Measurements from ENCODE around the gene ABCC8. TPM values are rescaled to one million over a fixed set of nuclear protein-coding genes. Genes with fewer than 3 reads are reported as not detected.
A peak's percentile ranks its signal among the peaks of the same experiment; 100 is the strongest.

Gene ABCC8
- total and polyA plus RNA-seq, 9 of the 15 experiments (the other 6 are each of a cell fraction or from before 2014, with no cell fraction given), result not detected

DNA sequence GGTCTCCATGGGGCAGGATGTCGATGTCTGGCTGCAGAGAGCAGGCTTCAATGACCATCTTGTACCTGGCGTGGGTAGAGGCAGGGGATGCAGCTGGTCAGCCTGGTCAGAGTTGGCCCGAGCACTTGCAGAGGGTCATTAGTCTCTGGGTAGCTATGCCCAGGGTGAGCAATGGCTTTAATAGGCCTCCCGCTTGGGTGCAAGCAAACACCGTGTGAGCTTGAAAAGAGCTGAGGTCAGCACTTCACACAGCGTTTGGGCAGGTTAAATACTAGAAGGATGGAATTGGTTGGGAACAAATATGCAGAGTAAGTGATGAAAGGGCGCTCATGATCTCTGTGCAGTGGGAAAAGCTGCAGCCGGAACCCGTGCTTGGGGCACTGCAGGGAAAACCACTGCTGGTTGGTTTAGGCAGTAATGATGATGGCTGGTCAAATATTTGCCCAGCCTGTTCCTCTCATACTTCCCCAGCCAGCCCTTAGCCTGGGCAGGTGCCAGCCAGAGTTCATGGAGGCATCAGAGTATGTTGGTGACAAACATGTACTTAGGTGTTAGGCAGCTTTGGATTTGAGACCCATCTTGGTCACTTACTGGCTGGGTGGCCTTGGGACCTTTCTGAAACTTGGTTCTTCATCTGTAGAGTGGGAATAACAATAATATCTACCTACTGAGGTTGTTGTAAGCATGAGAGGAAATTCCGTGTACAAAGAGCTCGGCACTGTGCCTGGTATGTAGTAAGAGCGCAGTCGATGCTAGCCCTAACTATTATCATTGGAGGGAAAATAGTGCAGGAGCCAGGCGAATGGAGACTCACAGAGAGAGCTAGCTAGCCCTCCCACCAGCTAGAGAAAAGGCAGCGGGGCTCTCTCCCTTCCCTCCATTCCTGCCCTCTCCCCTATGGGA, 63.0 kb downstream of the ABCC8 start:
- in situ Hi-C loops (cut with MboI) (no loop called here), intact Hi-C loops (cut with micrococcal nuclease) (no loop called here)
- FAIRE-seq, result no peak
- Histone ChIP-seq H3K4me1 (replicated peaks in 1 of 2; ENCODE audit: control insufficient read depth in 2 of 2, insufficient read depth in 2 of 2, low read length in 2 of 2) (no peaks in the 10 kb centered on the region), H2AFZ (ENCODE audit: low read depth, low read length) (no peak overlapping the region), H3K27me3 (ENCODE audit: control insufficient read depth in 2 of 2, insufficient read depth in 2 of 2, low read length in 2 of 2) (peaks cover 4 to 56% of the 10 kb centered on the region in 2 experiments; a peak in 4 of 5 replicates), H3K9me3 (replicated peaks; ENCODE audit: control insufficient read depth, insufficient read depth, low read depth, low read length) (no peaks in the 10 kb centered on the region), H3K9ac (ENCODE audit: insufficient read depth in 1 of 2, low read depth in 2 of 2, low read length in 2 of 2) (no peak overlapping the region), H3K4me2 (ENCODE audit: insufficient read depth, low read length) (no peak overlapping the region), H3K27ac (ENCODE audit: extremely low read depth, low read depth, low read length) (no peak overlapping the region), H3K9me1 (ENCODE audit: control insufficient read depth, insufficient read depth, low read length) (no peaks in the 10 kb centered on the region), H3K36me3 (ENCODE audit: control insufficient read depth, insufficient read depth, low read length) (no peaks in the 10 kb centered on the region), H3K79me2 (ENCODE audit: control insufficient read depth, insufficient read depth, low read length) (no peaks in the 10 kb centered on the region), H4K20me1 (replicated peaks; ENCODE audit: control insufficient read depth, insufficient read depth, low read length) (no peaks in the 10 kb centered on the region), H3K4me3 (no peak overlapping the region)
- ChIA-PET POLR2A (interaction anchor here (0.6 to 1.2 kb wide), 2 partner anchors 16 to 31 kb away, joined by 3 to 5 read pairs; no protein-coding TSS in a partner anchor), CTCF (ENCODE audit: low intra/inter-chr PET ratio) (no interaction called here)
- DNase-seq (ENCODE audit: extremely low read depth in 1 of 4, low spot score in 3 of 4), result no peak
- TF ChIP-seq JUNB (CRISPR knock-in tag; conservative IDR thresholded peaks at IDR 0.05) (no peak), MAFF (IDR thresholded peaks at IDR 0.05; ENCODE audit: low read length) (peak; percentile 89), MAFG (tag; conservative IDR thresholded peaks at IDR 0.05) (peak; percentile 57; the same call in 1 of the 2 replicates), SMC3 (conservative IDR thresholded peaks at IDR 0.05; ENCODE audit: insufficient read depth, low read depth, low read length) (no peak), NFRKB (IDR thresholded peaks at IDR 0.05; ENCODE audit: low read depth) (no peak), ZNF644 (tag; IDR thresholded peaks at IDR 0.05; ENCODE audit: low read depth) (no peak), MAFK (IDR thresholded peaks at IDR 0.05; ENCODE audit: low read length) (peak; percentile 91), ZNF316 (IDR thresholded peaks at IDR 0.05) (peak; percentile 80), ELF2 (CRISPR knock-in tag; IDR thresholded peaks at IDR 0.05) (no peak), BRD4 (IDR thresholded peaks at IDR 0.05) (no peak), C11orf30 (IDR thresholded peaks at IDR 0.05; ENCODE audit: low read depth) (peak; percentile 78)
- no TSS peak for BruUV-seq (replicated peaks)
- WGBS (ENCODE audit: insufficient coverage, low coverage, missing lambda C conversion rate), result 4% methylated on average over 14 of the region's 15 CpGs
- peak; percentile 22 for ATAC-seq
